NOMO-1 treated with dmso at 0.1 percent for 144 hours (cell line): ENCODE data around the gene POLD4.

Source experiments
- DNase-seq: peaks from one replicate; lab custom pipeline; 2025; ENCODE audit not compliant: unreplicated experiment; lab: John Stamatoyannopoulos, UW

Gene POLD4

GRCh38 chr11:67371189-67371910 is 18.0 kb upstream of the POLD4 start:
- peak; percentile 35 for DNase-seq

GRCh38 chr11:67370351-67371076 is 17.2 kb upstream of the POLD4 start:
- DNase-seq = no peak

GRCh38 chr11:67369801-67370284 is 16.5 kb upstream of the POLD4 start:
- no peak for DNase-seq

- DNase-seq = no peak
Measured at GRCh38 chr11:67369275-67369674, 15.9 kb upstream of the POLD4 start.

- DNase-seq = no peak
Measured at GRCh38 chr11:67368621-67369020, 15.3 kb upstream of the POLD4 start.

- no peak for DNase-seq
Measured at GRCh38 chr11:67367761-67368227, 14.4 kb upstream of the POLD4 start.

GRCh38 chr11:67366961-67367760 is 13.8 kb upstream of the POLD4 start:
- DNase-seq = no peak

GRCh38 chr11:67366546-67366945 is 13.2 kb upstream of the POLD4 start:
- DNase-seq = no peak

GRCh38 chr11:67365736-67366444 is 12.5 kb upstream of the POLD4 start:
- no peak for DNase-seq

- no peak for DNase-seq
Measured at GRCh38 chr11:67364783-67365722, 11.7 kb upstream of the POLD4 start.

GRCh38 chr11:67364169-67364568 is 10.8 kb upstream of the POLD4 start:
- no peak for DNase-seq

- DNase-seq = no peak
Measured at GRCh38 chr11:67357831-67358670, 4.7 kb upstream of the POLD4 start.

GRCh38 chr11:67356864-67357561 is 3.7 kb upstream of the POLD4 start:
- peak; percentile 81 for DNase-seq

GRCh38 chr11:67356387-67356863 is 3.1 kb upstream of the POLD4 start:
- DNase-seq = no peak

- DNase-seq = no peak
Measured at GRCh38 chr11:67355794-67356386, 2.5 kb upstream of the POLD4 start.

GRCh38 chr11:67355023-67355793 is 1.9 kb upstream of the POLD4 start:
- no peak for DNase-seq
